GM18867 (cell line): Measurements from ENCODE around the gene ZFP28.

Source experiments
- ATAC-seq: cut with Tn5 transposase; IDR thresholded peaks from one replicate; pipeline ENCODE4 v1.9.1; 2021; ENCODE audit warnings: mild to moderate bottlenecking, moderate library complexity; ENCODE audit not compliant: unreplicated experiment

ZFP28 gene

GRCh38 chr19:56595548-56595899, 56.8 kb downstream of the ZFP28 start:
- ATAC-seq: peak; percentile 22

GRCh38 chr19:56596676-56597075, 57.9 kb downstream of the ZFP28 start:
- ATAC-seq: no peak

- no peak for ATAC-seq
Observed at GRCh38 chr19:56597696-56598095, 58.9 kb downstream of the ZFP28 start.

- no peak for ATAC-seq
Observed at GRCh38 chr19:56601375-56601774, 62.6 kb downstream of the ZFP28 start.

- no peak for ATAC-seq
Observed at GRCh38 chr19:56603829-56604228, 65.1 kb downstream of the ZFP28 start.
